HG03460 (cell line): Measurements from ENCODE around the gene GFOD2.
"Not testable (repeated sequence)": the region's sequence is repeated elsewhere in the genome, so short reads cannot be mapped to it uniquely, and the experiment has no call there.

Experiments
- ATAC-seq: cut with Tn5 transposase; IDR thresholded peaks from one replicate; pipeline ENCODE4 v1.9.1; 2021; ENCODE audit not compliant: unreplicated experiment

GFOD2 gene

DNA sequence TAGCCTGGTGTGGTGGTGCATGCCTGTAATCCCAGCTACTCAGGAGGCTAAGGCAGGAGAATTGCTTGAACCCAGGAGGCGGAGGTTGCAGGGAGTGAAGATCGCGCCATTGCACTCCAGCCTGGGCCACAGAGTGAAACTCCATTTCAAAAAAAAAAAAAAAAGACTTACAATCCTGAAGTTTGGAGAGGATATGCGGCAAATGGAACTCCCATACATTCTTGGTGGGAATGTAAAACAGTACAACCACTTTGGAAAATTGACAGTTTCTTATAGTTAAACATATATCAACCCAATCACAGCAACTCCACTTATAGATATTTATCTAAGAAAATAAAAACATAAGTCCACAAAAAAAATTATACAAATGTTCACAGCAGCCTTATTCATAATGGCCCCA lies 11.9 kb downstream of the GFOD2 start:
- no peak for ATAC-seq

DNA sequence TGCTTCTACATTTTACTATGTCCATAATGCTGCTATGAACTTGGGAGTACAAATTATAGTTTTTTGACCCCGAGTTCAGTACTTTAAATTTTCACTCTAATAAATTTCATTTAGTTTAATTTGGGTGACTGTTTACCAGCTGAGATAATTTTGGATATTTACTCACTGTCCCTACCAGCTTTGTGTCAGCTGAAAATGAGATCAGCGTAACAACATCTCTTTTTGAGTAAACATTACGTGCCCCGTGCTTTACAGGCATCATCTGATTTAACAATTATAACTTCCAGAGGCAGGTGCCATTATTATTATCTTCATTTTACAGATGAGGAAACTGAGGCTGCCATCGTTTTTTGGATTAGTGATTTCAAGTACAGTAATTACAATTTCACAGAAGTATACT lies 15.0 kb downstream of the GFOD2 start:
- no peak for ATAC-seq

DNA sequence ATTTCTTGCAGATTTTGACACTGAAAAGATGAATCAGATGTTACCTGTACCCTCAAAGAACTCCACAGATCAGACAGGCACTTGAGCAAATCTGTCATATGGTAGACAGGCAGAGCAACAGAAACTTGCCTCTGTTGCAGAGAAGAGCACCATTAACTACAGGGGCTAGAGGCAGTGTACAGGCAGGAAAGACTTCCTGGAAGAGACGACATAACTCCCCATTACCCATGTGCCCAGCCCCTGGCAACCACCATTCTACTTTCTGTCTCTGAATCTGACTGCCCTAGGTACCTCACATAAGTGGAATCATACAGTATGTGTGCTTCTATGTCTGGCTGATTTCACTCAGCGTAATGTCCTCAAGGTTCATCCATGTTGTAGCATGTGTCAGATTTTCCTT lies 15.5 kb downstream of the GFOD2 start:
- no peak for ATAC-seq

DNA sequence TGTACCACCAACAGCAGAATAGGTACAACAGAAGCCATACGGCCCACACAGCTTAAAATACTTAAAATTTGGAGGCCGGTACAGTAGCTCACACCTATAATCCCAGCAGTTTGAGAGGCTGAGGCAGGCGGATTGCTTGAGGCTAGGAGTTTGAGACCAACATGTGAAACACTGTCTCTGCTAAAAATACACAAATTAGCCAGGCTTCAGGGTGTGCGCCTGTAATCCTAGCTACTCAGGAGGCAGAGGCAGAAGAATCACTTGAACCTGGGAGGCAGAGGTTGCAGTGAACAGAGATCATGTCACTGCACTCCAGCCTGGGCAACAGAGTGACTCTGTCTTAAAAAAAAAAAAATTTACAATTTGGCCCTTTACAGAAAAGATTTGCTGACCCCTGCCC lies 17.0 kb downstream of the GFOD2 start:
- ATAC-seq = no peak

DNA sequence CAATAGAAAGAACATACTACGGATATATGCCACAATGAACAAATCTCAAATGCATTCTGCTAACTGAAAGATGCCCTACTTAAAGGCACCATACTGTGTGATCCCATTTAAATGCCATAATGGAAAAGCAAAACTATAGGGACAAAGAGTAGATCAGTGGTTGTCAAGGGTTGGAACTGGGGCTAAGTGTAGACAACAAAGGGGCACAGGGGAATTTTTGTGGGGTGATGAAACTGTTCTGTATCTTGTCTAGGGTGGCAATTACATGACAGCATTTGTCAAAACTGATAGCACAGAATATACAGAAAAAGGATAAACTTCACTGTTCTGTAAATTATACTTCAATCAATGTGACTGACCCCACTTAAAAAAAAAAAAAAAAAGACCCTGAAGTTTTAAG lies 17.7 kb downstream of the GFOD2 start:
- ATAC-seq = no peak

DNA sequence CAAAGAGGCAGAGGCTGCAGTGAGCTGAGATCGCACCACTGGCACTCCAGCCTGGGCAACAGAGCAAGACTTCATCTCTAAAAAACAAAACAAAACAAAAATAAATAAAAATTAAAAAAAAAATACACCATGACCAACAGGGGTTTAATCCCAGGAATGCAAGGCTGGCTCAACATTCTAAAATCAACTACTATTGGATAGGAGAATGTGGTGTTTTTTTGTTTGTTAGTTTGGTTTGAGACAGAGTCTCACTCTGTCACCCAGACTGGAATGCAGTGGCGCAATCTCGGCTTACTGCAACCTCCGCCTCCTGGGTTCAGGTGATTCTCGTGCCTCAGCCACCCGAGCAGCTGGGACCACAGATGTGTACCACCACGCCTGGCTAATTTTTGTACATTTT lies 19.9 kb downstream of the GFOD2 start:
- ATAC-seq = no peak

DNA sequence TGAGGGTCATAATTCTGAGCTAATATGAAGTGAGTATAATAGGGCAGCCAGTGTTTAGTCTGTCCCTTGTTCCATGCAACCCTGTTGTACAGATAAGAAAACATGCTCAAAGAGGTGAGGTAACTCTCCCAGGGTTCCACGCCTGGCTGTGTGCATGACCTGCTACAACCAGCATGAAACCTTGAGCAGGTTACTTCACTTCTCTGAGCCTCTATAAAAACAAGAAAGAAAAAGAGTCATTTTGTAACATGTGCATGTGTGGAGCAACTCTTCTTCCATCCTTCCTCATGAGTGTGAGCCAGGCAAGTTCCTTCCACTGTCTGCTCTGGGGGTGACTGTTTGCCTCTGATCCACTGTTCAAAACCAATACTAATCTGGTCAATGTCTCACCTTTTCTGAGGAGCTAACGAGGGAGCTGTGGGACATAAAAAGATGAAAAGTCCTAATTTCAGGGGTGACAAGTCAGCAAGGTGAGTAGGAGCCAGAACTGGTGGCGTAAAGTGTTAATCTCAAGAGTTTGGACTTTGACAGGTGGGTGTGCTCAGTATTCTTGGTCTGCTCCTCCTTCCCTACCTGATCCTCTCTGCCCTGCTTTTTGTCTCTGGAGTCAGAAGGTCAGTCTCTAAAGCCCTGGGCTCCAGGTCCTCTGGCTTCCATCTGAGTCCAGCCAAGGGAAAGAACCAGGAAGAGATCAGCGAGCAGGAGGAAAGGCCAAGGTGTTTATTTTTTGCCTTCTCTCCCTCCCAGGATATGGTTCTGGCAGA lies 21.5 kb downstream of the GFOD2 start:
- no peak for ATAC-seq

DNA sequence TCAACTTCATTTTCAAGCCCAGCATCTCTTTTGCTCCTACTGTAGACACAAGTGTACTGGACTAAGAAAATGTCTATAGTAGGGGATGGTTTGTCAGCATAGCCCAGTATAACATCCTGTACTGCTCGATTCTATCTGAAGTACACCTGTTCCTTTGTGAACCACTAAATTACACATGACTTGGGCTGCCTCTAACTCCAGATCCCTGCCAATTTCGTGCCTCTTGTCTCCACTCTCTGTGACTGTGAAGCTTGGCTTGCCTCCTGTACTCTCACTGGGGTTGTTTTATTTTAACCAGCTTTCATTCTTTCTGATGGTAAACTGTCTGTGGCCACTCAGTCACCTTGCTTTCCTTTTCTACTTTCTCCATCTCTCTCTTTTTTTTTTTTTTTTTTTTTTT lies 24.5 kb downstream of the GFOD2 start:
- ATAC-seq = no peak

DNA sequence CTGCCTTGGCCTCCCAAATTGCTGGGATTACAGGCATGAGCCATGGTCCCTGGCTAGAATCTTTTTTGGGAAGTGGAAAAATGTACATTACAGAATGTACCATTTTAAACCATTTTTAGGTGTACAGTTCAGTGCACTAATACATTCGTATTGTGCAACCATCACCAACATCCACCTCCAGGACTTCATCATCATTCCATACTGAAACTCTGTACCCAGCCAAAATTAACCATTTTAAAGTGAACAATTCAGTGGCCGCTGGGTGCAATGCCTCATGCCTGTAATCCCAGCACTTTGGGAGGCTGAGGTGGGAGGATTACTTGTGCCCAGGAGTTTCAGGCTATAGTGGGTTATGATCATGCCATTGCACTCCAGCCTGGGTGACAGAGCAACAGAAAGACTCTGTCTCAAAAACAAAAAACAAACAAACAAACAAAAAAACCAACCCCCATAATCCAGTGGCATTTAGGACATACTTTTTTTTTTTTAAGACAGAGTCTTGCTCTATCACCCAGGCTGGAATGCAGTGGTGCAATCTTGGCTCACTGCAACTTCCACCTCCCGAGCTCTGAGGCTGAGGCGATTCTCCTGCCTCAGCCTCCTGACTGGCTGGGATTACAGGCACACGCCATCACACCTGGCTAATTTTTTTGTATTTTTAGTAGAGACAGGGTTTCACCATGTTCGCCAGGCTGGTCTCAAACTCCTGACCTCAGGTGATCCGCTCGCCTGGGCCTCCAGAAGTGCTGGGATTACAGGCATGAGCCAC lies 25.4 kb downstream of the GFOD2 start:
- ATAC-seq = not testable (repeated sequence)

DNA sequence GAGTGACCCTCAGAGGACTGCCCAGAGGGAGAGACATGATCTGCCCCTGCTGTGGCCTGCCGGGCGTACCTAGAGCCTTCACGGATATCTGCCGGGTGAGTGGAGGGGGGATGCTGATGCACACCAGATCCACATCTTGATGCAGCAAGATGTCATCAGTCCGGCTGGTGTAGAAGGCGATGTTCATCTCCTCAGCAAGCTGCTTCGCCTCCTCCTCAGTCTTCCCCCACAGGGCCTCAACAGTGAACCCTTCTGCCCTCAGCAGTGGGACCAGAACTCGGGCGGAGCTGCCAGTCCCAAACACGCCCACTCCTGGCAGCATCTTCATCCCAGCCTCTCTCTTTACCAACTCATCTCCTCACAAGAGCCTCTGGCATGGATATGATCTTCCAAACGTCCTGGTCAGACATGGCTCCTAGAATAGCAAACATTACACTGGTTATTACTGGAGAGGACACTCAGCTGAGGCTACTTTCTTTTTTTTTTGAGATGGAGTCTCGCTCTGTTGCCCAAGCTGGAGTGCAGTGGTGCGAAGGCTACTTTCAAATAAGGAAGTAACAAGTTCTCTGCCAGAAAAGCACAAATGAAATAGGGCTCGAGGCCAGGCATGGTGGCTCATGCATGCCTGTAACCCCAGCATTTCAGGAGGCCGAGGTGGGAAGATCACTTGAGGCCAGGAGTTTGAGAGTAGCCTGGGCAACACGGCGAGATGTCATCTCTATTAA lies 33.6 kb downstream of the GFOD2 start:
- ATAC-seq = no peak

DNA sequence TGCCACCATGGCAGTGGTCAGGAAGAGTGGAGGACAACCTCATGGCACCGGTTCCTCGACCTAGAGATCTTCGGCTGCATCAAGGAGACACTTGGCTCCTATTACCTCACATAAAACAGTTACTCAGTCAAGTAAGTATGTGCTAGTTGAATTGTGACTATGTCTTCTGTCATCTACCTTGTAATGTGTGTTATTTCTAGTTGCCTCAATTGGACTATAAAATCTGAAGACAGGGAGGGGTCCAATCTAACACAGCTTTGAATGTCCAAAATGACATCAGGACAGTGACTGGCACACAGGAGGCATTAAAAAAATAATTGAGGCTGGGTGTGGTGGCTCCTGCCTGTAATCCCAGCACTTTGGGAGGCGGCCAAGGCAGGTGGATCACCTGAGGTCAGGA lies 35.3 kb downstream of the GFOD2 start:
- no peak for ATAC-seq

DNA sequence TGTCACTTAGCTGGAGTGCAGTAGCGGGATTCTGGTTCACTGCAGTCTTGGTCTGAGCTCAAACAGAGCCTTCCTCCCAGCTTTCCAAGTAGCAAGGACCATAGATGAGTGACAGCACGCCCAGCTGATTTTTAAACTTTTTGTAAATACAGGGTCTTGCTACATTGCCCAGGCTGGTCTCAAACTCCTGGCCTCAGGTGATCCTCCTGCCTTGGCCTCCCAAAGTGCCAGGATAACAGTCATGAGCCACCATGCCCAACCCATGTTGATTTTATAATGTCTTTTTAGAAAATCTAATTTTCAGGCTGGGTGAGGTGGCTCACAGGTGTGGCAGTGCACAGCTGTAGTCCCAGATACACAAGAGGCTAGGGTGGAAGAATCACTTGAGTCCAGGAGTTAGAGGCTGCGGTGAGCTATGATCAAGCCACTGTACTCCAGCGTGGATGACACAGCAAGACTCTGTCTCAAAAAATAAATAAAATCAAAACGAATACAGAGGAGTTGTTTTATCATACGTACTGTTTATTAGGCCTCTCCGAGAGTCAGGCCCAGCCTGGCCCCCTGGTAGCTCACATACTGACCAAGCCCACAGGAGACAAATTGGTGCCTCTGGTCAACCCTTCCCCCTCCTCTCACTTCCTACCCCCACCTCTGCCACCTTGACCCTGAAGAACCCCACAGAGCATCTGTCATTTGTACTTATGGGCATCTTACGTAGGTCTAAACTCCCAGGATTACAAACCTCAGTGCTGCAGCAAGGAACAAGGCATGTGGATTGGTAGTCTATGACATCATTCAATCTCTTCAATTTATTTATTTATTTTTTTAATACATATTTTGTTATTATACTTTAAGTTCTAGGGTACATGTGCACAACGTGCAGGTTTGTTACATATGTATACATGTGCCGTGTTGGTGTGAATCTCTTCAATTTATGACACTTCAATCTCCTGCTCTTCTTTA lies 38.9 kb downstream of the GFOD2 start:
- ATAC-seq = no peak

DNA sequence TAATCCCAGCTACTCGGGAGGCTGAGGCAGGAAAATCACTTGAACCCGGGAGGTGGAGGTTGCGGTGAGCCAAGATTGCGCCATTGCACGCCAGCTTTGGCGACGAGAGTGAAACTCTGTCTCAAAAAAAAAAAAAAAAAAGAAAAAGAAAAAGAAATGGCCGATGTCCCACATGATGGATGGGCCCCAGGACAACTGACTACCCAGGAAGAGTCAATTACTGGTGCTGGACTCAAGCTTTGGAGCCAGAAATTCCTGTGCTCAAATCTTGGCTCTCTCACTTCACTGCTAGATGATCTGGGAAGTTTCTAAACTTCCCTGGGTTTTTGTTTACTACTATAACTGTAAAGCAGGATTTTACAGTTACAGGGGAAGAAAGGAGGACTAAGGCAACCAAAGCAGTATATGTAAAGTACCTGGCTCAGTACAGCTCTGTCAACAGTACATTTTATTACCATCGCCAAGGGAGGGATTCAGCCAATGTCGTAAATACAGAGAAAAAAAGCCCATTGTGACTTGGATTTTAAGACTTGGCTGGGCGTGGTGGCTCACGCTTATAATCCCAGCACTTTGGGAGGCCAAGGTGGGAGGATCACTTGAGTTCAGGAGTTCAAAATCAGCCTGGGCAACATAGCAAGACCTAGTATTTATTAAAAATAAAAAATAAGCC lies 40.6 kb downstream of the GFOD2 start:
- ATAC-seq = no peak

DNA sequence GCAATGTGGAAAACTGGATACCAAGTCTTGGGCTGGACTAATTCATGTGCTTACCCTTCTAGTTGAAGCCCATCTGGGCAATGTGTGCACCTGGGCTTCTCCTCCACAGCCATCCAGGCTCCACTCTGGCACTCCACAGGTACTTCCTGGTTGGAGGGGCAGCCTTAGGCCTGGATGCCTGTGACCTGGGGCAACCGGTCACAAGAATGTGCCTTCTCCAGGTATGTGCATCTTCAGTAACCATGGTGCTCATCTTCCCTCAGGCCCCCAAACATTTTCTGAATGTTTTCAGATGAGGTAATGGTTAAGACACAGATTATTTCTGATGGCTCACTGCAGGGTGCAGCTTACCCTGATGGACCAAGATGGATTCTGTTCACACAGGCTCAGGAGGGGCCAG lies 41.4 kb downstream of the GFOD2 start:
- ATAC-seq = no peak

DNA sequence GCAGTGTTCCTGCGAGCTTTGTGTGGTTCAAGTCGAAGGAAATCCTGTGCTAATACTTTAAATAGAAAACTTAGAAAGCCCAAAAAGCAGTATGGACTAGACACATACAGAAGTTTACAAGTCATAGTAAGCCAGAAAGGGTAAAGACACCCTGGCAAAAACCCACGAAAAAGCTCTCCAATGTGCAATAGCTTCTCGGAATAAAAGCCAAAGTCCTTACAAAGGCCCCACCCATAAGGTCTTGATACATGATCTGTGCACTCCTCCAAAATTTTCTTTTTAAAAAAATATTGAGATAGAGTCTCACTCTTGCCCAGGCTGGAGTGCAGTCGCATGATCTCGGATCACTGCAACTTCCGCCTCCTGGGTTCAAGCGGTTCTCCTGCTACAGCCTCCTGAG lies 42.2 kb downstream of the GFOD2 start:
- no peak for ATAC-seq

DNA sequence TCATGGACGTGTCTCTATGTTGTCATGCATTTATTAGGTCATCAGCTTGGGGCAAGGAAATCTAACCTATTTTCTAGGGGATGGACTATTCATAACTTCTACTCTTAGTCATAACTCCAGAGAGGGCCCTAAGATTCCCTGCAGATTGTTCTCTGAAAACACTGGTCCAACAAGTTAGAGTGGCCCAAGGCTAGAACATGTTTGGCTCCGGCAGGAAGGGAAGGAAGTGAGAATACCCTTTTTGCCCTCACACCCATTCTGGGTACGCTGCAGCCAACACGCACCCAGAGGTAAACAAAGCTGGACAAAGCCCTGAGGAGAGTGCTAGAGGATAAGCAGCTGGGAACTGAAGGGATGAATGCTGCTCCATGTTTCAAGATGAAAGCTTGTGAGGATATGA lies 42.6 kb downstream of the GFOD2 start:
- no peak for ATAC-seq

DNA sequence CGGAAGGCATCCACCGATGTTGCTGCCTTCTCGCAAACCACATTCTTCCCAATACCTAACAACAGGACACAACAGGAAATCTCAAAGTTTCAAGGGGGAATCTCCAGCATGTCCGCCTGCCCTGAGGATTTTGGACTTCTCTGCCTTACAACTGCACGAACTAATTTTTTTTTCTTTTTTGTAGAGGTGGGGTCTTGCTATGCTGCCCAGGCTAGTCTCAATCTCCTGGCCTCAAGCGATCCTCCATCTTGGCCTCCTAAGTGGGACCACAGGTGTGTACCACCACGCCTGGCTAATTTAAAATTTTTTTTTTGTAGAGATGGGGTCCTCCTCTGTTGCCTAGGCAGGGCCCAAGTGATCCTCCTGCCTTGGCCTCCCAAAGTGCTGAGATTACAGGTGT lies 43.1 kb downstream of the GFOD2 start:
- ATAC-seq = no peak

DNA sequence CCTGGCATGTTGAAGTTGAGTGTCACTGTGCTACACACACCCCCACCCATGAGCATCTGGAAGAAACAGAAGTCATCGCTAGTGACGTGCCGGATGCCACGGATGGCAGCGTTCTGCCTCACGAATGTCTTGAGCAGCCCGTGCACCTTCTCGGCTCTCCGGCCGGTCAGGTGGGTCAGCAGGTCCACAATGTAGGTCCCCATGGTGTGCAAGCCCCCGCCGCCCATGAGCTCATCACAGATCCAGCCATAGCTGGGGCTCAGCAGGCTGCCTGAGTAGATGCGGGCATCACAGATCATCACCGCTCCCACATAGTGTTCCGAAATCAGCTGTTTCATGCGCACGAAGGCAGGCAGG lies 43.6 kb downstream of the GFOD2 start:
- no peak for ATAC-seq

DNA sequence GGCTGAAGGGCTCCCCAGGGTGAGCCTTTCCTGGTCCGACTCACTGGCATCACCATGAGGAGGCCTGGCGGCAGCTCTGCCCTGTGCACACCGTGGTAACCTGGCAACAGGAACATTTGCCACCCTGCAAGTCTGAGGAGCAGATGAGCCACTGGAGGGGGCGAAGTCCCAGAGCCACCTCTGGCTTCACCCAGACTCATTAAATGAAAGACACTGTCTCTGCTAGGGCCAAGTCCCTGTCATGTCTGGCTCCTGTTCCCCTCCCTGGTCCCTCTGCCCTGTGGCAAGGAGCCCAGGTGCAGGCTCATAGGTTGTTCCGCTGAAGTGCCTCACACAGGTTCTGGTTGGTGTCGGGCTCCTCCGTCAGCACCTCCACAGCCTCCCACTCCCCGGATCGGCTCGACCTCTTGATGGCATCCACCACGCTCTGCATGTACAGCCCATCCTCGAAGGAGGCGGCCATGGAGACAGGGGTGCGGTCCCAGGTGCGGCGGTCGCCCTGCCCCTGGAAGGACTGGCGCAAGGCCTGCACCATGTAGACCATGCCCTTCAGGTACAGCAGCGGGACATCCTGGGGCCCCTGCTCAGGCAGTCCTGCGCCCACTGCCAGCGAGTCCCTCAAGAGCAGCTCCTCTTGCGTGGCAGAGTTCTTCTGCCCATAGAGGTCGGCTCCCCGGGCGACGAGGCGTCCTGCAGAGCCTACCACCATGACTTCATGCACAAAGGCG lies 44.1 kb downstream of the GFOD2 start:
- no peak for ATAC-seq
